OCI-LY1 (cell line): ENCODE measurements around the gene KCNMA1.

Source experiments
- H2AFZ ChIP-seq: fragments of 200-600 bp; sonication (generic), shearing (Covaris generic); 2 replicates; pipeline ENCODE4 v1.6.0; 2014; ENCODE audit warnings: antibody characterized with exemption, mild to moderate bottlenecking, low read length
- H3F3A ChIP-seq: fragments of 200-600 bp; sonication (generic), shearing (Covaris generic); 2 replicates; pipeline ENCODE4 v1.6.0; 2014; ENCODE audit warnings: mild to moderate bottlenecking, antibody characterized with exemption, low read length, moderate library complexity; ENCODE audit not compliant: insufficient read depth
- H3K27ac ChIP-seq: fragments of 200-600 bp; sonication (generic); 2 replicates; pipeline ENCODE4 v1.5.1; 2014; ENCODE audit warnings: low read length, mixed run types, mild to moderate bottlenecking, low read depth; ENCODE audit not compliant: poor library complexity, severe bottlenecking
- H3K27me3 ChIP-seq: fragments of 200-600 bp; sonication (generic); 2 replicates; pipeline ENCODE4 v1.6.0; 2014; ENCODE audit warnings: antibody characterized with exemption, mild to moderate bottlenecking, low read length, moderate library complexity; ENCODE audit not compliant: insufficient read depth
- H3K36me3 ChIP-seq: fragments of 200-600 bp; sonication (generic); 2 replicates; pipeline ENCODE4 v1.6.1; 2014; ENCODE audit warnings: mild to moderate bottlenecking, antibody characterized with exemption, low read length, moderate library complexity, mixed read lengths; ENCODE audit not compliant: insufficient read depth
- H3K4me1 ChIP-seq: fragments of 200-600 bp; sonication (generic); 2 replicates; pipeline ENCODE4 v1.5.1; 2014; ENCODE audit warnings: mild to moderate bottlenecking, low read length, moderate library complexity; ENCODE audit not compliant: insufficient read depth, severe bottlenecking
- H3K4me2 ChIP-seq: fragments of 200-600 bp; sonication (generic), shearing (Covaris generic); 2 replicates; pipeline ENCODE4 v1.6.1; 2014; ENCODE audit warnings: low read length
- H3K4me3 ChIP-seq: fragments of 200-600 bp; sonication (generic); 2 replicates; pipeline ENCODE4 v1.5.1; 2014; ENCODE audit warnings: low read length, low read depth, mild to moderate bottlenecking, mixed read lengths; ENCODE audit not compliant: poor library complexity, severe bottlenecking
- H3K79me2 ChIP-seq: fragments of 200-600 bp; shearing (Covaris generic); 2 replicates; pipeline ENCODE4 v1.6.1; 2016; ENCODE audit warnings: mixed run types, low read length, mixed read lengths; ENCODE audit not compliant: insufficient read depth
- H3K9ac ChIP-seq: fragments of 200-600 bp; sonication (generic), shearing (Covaris generic); 2 replicates; pipeline ENCODE4 v1.6.1; 2014; ENCODE audit warnings: mild to moderate bottlenecking, low read length, mixed read lengths
- H3K9me2 ChIP-seq: fragments of 200-600 bp; sonication (generic), shearing (Covaris generic); 2 replicates; pipeline ENCODE4 v1.6.1; 2014; ENCODE audit warnings: low read depth, mild to moderate bottlenecking, low read length, mixed read lengths
- H3K9me3 ChIP-seq: fragments of 200-600 bp; shearing (Covaris generic); 2 replicates; pipeline ENCODE4 v1.6.1; 2014; ENCODE audit warnings: low read length, mixed read lengths
- H4K20me1 ChIP-seq: fragments of 200-600 bp; sonication (generic), shearing (Covaris generic); 2 replicates; pipeline ENCODE4 v1.6.0; 2016; ENCODE audit warnings: mild to moderate bottlenecking, low read length; ENCODE audit not compliant: insufficient read depth
- EZH2 ChIP-seq: fragments of 200-600 bp; sonication (generic), shearing (Covaris generic); IDR thresholded peaks from 2 replicates; pipeline ENCODE4 v1.8.0; 2017; ENCODE audit warnings: borderline replicate concordance, mixed run types, mild to moderate bottlenecking, antibody characterized with exemption, low read length, moderate library complexity, mixed read lengths
- TF ChIP-seq, protein P1 (sequence below): fragments of 200-600 bp; sonication (generic), shearing (Covaris generic); IDR thresholded peaks from 2 replicates; pipeline ENCODE4 v1.5.1; 2017; ENCODE audit warnings: mild to moderate bottlenecking, antibody characterized with exemption, low read length, moderate library complexity, mixed read lengths

The KCNMA1 gene

DNA sequence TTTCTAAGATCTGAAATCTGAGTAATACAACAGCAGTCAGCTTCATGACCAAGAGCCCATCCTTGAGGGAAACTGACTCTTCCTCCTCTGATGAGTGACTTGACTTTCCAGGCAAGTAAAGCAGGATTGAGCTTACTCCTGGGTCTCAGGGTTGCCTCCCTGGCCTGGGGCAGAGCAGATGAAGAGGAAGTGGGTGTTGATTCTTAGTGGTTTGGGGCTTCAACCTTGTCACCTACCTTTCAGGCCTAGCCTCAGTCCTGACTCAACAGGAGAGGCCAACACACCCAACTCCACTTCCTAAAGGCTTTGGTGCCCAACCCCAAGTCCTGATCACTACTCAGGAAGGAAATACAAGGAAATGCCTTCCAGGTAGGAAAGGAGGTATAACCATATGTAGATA is 54.1 kb downstream of the KCNMA1 start:
- TF ChIP-seq, protein P1, sequence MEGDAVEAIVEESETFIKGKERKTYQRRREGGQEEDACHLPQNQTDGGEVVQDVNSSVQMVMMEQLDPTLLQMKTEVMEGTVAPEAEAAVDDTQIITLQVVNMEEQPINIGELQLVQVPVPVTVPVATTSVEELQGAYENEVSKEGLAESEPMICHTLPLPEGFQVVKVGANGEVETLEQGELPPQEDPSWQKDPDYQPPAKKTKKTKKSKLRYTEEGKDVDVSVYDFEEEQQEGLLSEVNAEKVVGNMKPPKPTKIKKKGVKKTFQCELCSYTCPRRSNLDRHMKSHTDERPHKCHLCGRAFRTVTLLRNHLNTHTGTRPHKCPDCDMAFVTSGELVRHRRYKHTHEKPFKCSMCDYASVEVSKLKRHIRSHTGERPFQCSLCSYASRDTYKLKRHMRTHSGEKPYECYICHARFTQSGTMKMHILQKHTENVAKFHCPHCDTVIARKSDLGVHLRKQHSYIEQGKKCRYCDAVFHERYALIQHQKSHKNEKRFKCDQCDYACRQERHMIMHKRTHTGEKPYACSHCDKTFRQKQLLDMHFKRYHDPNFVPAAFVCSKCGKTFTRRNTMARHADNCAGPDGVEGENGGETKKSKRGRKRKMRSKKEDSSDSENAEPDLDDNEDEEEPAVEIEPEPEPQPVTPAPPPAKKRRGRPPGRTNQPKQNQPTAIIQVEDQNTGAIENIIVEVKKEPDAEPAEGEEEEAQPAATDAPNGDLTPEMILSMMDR = no peak
- no peak for TF ChIP-seq EZH2
- H4K20me1 ChIP-seq = no peaks in the 10 kb centered on the region
- no peak overlapping the region for H3K27ac ChIP-seq
- no peaks in the 10 kb centered on the region for H3K79me2 ChIP-seq
- no peaks in the 10 kb centered on the region for H3K9me3 ChIP-seq
- no peaks in the 10 kb centered on the region for H3F3A ChIP-seq
- H3K9me2 ChIP-seq = no peaks in the 10 kb centered on the region
- H3K27me3 ChIP-seq = 0 out of 2 replicates have a peak, but pooled peaks cover 3% of the 10 kb centered on the region
- no peak overlapping the region for H2AFZ ChIP-seq
- no peaks in the 10 kb centered on the region for H3K36me3 ChIP-seq
- H3K4me1 ChIP-seq = no peaks in the 10 kb centered on the region
- no peak overlapping the region for H3K4me3 ChIP-seq
- H3K4me2 ChIP-seq = no peak overlapping the region
- no peak overlapping the region for H3K9ac ChIP-seq

GRCh38 chr10:77582710-77583115 is 54.9 kb downstream of the KCNMA1 start:
- H3K79me2 ChIP-seq = no peaks in the 10 kb centered on the region
- TF ChIP-seq, protein P1 = no peak
- TF ChIP-seq EZH2 = no peak

GRCh38 chr10:77581738-77582137 is 55.9 kb downstream of the KCNMA1 start:
- H3K27me3 ChIP-seq = 0 out of 2 replicates have a peak, but pooled peaks cover 3% of the 10 kb centered on the region
- no peak overlapping the region for H3K4me3 ChIP-seq
- TF ChIP-seq, protein P1 = no peak
- H3K9ac ChIP-seq = no peak overlapping the region
- H4K20me1 ChIP-seq = no peaks in the 10 kb centered on the region
- no peak overlapping the region for H3K4me2 ChIP-seq
- no peaks in the 10 kb centered on the region for H3K9me3 ChIP-seq
- H2AFZ ChIP-seq = no peak overlapping the region
- H3F3A ChIP-seq = no peaks in the 10 kb centered on the region
- H3K27ac ChIP-seq = no peak overlapping the region
- H3K36me3 ChIP-seq = no peaks in the 10 kb centered on the region
- no peaks in the 10 kb centered on the region for H3K9me2 ChIP-seq
- no peaks in the 10 kb centered on the region for H3K4me1 ChIP-seq
- H3K79me2 ChIP-seq = no peaks in the 10 kb centered on the region

More at GRCh38 chr10:77582710-77583115, 54.9 kb downstream of the KCNMA1 start:
- Histone ChIP-seq H3F3A (no peaks in the 10 kb centered on the region), H3K27me3 (0 out of 2 replicates have a peak, but pooled peaks cover 3% of the 10 kb centered on the region), H3K9ac (no peak overlapping the region), H2AFZ (no peak overlapping the region), H3K36me3 (no peaks in the 10 kb centered on the region), H3K4me2 (no peak overlapping the region), H3K27ac (no peak overlapping the region), H3K4me3 (no peak overlapping the region), H3K9me3 (no peaks in the 10 kb centered on the region), H3K4me1 (no peaks in the 10 kb centered on the region), H3K9me2 (no peaks in the 10 kb centered on the region), H4K20me1 (no peaks in the 10 kb centered on the region)
